Heart right ventricle (tissue), 16 donors: ENCODE measurements around the gene CCNH. TPM values are rescaled to one million over a fixed set of nuclear protein-coding genes. Genes with fewer than 3 reads are reported as not detected.
A peak's percentile ranks its signal among the peaks of the same experiment; 100 is the strongest.

Experiments used
- ATAC-seq, 8 donors: fragments of 200-7000 bp; cut with Tn5 transposase; one replicate each; pipeline ENCODE4 v1.9.1; 2020; ENCODE audit warnings: mild to moderate bottlenecking in 8 of 8, moderate library complexity in 8 of 8, moderate number of reproducible peaks in 1 of 8
- DNase-seq, 2 donors: peaks; one replicate each; pipeline ENCODE4 v3.0.0-alpha.2; 2020
- H3K27ac ChIP-seq, 10 donors: fragments of 200-600 bp; sonication (generic) in 2 of 10; one replicate each; pipeline versions ENCODE4 v1.5.0 to v1.8.0; 2020 to 2022; ENCODE audit warnings: mild to moderate bottlenecking in 3 of 10
- H3K27me3 ChIP-seq, 7 donors: fragments of 200-600 bp; one replicate each; pipeline ENCODE4 v1.8.0; 2021 to 2022; ENCODE audit warnings: mild to moderate bottlenecking in 2 of 7
- H3K36me3 ChIP-seq, 9 donors: fragments of 200-600 bp; sonication (generic) in 1 of 9; one replicate each; pipeline versions ENCODE4 v1.5.0 to v1.8.0; 2020 to 2022; ENCODE audit warnings: mild to moderate bottlenecking in 2 of 9
- H3K4me1 ChIP-seq, 9 donors: fragments of 200-600 bp; sonication (generic) in 1 of 9; one replicate each; pipeline versions ENCODE4 v1.5.0 to v1.8.0; 2020 to 2022; ENCODE audit warnings: mild to moderate bottlenecking in 4 of 9
- H3K4me3 ChIP-seq, 10 donors: fragments of 200-600 bp; sonication (generic) in 2 of 10; one replicate each; pipeline versions ENCODE4 v1.5.0 to v1.8.0; 2020 to 2022; ENCODE audit warnings: mild to moderate bottlenecking in 7 of 10, moderate library complexity in 2 of 10
- H3K9me3 ChIP-seq, 11 donors: fragments of 200-600 bp in 10 of 11; sonication (generic) in 2 of 11; one replicate each; pipeline versions ENCODE4 v1.5.0 to v1.8.0; 2013 to 2022; ENCODE audit warnings: mild to moderate bottlenecking in 2 of 11, control low read depth in 1 of 11, moderate library complexity in 1 of 11
- CTCF ChIP-seq, 9 donors: fragments of 200-600 bp; sonication (generic) in 2 of 9; IDR thresholded peaks; one replicate each; pipeline versions ENCODE4 v1.5.0 to v1.8.0; 2021 to 2022; ENCODE audit warnings: antibody characterized with exemption in 9 of 9, mild to moderate bottlenecking in 5 of 9, moderate library complexity in 1 of 9
- WGBS, 2 donors: extraction: QIAGEN DNeasy Blood & Tissue Kit; methylation state at CpG; one replicate each; pipeline ENCODE4 v1.1.7; 2013; ENCODE audit warnings: inconsistent platforms in 1 of 2; 5-methylcytosine and 5-hydroxymethylcytosine counted together
- intact Hi-C, 10 donors: fragments of 100-400 bp; cut with DNase I; formaldehyde crosslinking; loops; one replicate each; pipeline versions ENCODE4 v1.11.1 to v1.14.2; 2022
- polyA plus RNA-seq, 2 donors: library from polyadenylated mRNA; stranded (reverse); fragments of 200-250 nt; gene quantifications; one replicate each; pipeline ENCODE4 v1.2.3, GENCODE V29; 2013
- total RNA-seq, 10 donors: library from RNA; stranded (reverse); fragmentation: NEBNext Ultra II Directional in 3 of 10; extraction: Animal tissue kit (Norgen Biotek cat#: 25700) in 3 of 10; gene quantifications; one replicate each; pipeline versions ENCODE4 v1.2.1 to v1.2.4, GENCODE V29; 2021 to 2023
- donor health status: Arrhythmogenic right ventricular cardiomyopathy.
- donor health status: ischemic (EF 13 %, LVEDD 7.1; RV severe dilation, severe dysfunction).
- donor health status: healthy with polysubstance abuse.
- donor health status: DM: no; HTN: yes; CAD: no.
- donor health status: DM: no; HTN: no; CAD: no.
- donor health status: ischemic (EF 25% LVEDD 6.9; RV normal size, moderate dysfunction).
- donor health status: ischemic (EF 25% LVEDD 5.7; RV mildly dilated, moderate dysfunction).
- donor health status: healthy.
- donor health status: DM: yes; HTN: yes; CAD: no.
- donor health status: Ischemic cardiomyopathy.
- donor health status: ischemic (EF 35%, LVEDD 5.7; RV mildly dilated, moderate dysfunction).
- donor health status: nonischemic (EF 11% LVEDD 7.7; RV severe dilation, severe dysfunction).
- donor health status: DM: yes; HTN: yes; CAD: no.
- donor health status: PGD.
- donor health status: ischemic (EF 29% LVEDD 5.4; RV normal size, mild dysfunction).
- donor health status: nonischemic (EF 23%, LVEDD 6.1; RV moderate dilation, normal function).

CCNH gene
- total and polyA plus RNA-seq, 12 donors: 23.5 to 36.2 (median 24.5) TPM

- peak overlapping the region; percentile 96 to 100 (median 98) for H3K27ac ChIP-seq
- peak in 1 of 2 donors; percentile 36 for DNase-seq
These were observed 629 bp downstream of the CCNH start for GRCh38 chr5:87411973-87412629.

GRCh38 chr5:87411586-87411972 lies 1.2 kb downstream of the CCNH start:
- TF ChIP-seq CTCF (IDR thresholded peaks at IDR 0.05): no peak
- intact Hi-C loops: loop anchor here in 3 of 10 donors (2.0 to 10.0 kb wide), 3 partner anchors 65 to 147 kb away; partner anchors contain the start of gene RASA1 (in 2 of the 3)
- DNase-seq: no peak
- Histone ChIP-seq H3K4me1 (peaks cover 0 to 46% (median 16%) of the 10 kb centered on the region in 9 donors), H3K9me3 (no peaks in the 10 kb centered on the region), H3K27ac (peak overlapping the region in 8 of 10 donors; percentile 98 to 100 (median 98)), H3K27me3 (no peaks in the 10 kb centered on the region), H3K36me3 (peaks cover 0 to 46% (median 26%) of the 10 kb centered on the region in 9 donors), H3K4me3 (peak overlapping the region; percentile 77 to 98 (median 87))
- 15 to 20% methylated on average over 5 of the region's 5 CpGs for WGBS, 2 donors
- no peak for ATAC-seq

More at GRCh38 chr5:87411973-87412629, 629 bp downstream of the CCNH start:
- intact Hi-C loops: loop anchor here in 3 of 10 donors (2.0 to 10.0 kb wide), 3 partner anchors 65 to 147 kb away; partner anchors contain the start of gene RASA1 (in 2 of the 3)
- TF ChIP-seq CTCF (IDR thresholded peaks at IDR 0.05): no peak
- Histone ChIP-seq H3K27me3 (no peaks in the 10 kb centered on the region), H3K4me1 (peaks cover 0 to 46% (median 16%) of the 10 kb centered on the region in 9 donors), H3K9me3 (no peaks in the 10 kb centered on the region), H3K4me3 (peak overlapping the region; percentile 77 to 98 (median 87)), H3K36me3 (peaks cover 0 to 41% (median 23%) of the 10 kb centered on the region in 9 donors)
- peak; percentile 20 to 71 (median 49) for ATAC-seq
- WGBS, 2 donors: 0% methylated on average over 29 of the region's 29 CpGs

GRCh38 chr5:87410931-87411330 lies 1.8 kb downstream of the CCNH start:
- intact Hi-C loops: loop anchor here in 3 of 10 donors (2.0 to 10.0 kb wide), 3 partner anchors 64 to 146 kb away; partner anchors contain the start of gene RASA1 (in 2 of the 3)
- Histone ChIP-seq H3K4me1 (peaks cover 0 to 50% (median 19%) of the 10 kb centered on the region in 9 donors), H3K27ac (peak overlapping the region in 1 of 10 donors; percentile 98), H3K4me3 (peak overlapping the region in 2 of 10 donors; percentile 79 to 87), H3K27me3 (no peaks in the 10 kb centered on the region), H3K36me3 (peaks cover 0 to 53% (median 28%) of the 10 kb centered on the region in 9 donors), H3K9me3 (no peaks in the 10 kb centered on the region)
- DNase-seq (no peak), ATAC-seq (no peak)
- TF ChIP-seq CTCF (IDR thresholded peaks at IDR 0.05): no peak
- 69% methylated on average over 1 of the region's 1 CpG for WGBS, 2 donors

GRCh38 chr5:87408204-87408603 lies 4.5 kb downstream of the CCNH start:
- H3K4me1 ChIP-seq: peaks cover 0 to 54% (median 21%) of the 10 kb centered on the region in 9 donors
- no peaks in the 10 kb centered on the region for H3K9me3 ChIP-seq
- intact Hi-C loops: no loop called here
- H3K27me3 ChIP-seq: no peaks in the 10 kb centered on the region
- H3K27ac ChIP-seq: no peak overlapping the region
- no peak for TF ChIP-seq CTCF (IDR thresholded peaks at IDR 0.05)
- WGBS, 2 donors: 74 to 76% methylated on average over 2 of the region's 2 CpGs
- peaks cover 0 to 80% (median 28%) of the 10 kb centered on the region in 9 donors for H3K36me3 ChIP-seq
- no peak for DNase-seq
- no peak overlapping the region for H3K4me3 ChIP-seq
- no peak for ATAC-seq
